Upper lobe of left lung (tissue), 4 donors: ENCODE measurements around the gene CALN1.

Experiments used
- POLR2A ChIP-seq, 4 donors: fragments of 450-650 bp; IDR thresholded peaks; one replicate each; pipeline ENCODE4 v1.5.1; 2016 to 2017; ENCODE audit warnings: antibody characterized with exemption in 4 of 4, mild to moderate bottlenecking in 2 of 4
- POLR2AphosphoS5 ChIP-seq, 2 donors: sonication (generic); formaldehyde crosslinking; IDR thresholded peaks; one replicate each; pipeline ENCODE4 v1.5.1; 2017; ENCODE audit warnings: antibody characterized with exemption in 2 of 2
- TF ChIP-seq, protein P1 (sequence below), 6 experiments: fragments of 450-650 bp in 4 of 6; fragments of 200-600 bp in 2 of 6; sonication (generic) in 2 of 6; IDR thresholded peaks; one replicate each; pipeline ENCODE4 v1.5.1; 2016 to 2019; ENCODE audit warnings: antibody characterized with exemption in 6 of 6

DNA sequence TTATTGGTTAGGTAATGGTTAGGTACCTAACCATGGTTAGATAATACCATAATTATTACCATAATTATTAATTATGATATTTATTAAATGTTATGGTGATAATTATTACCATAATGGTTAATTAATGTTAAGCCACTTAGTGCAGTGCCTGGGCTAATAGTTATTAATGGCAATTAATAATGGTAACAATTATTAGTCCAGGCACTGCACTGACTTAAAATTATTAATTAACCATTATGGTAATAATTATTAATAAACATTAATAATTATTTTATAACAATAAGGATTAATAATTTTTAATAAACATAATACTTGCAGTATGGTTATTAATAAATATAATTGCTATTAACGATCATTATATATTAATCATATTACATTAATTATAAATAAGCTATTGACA lies 604.0 kb downstream of the CALN1 start:
- TF ChIP-seq POLR2A (IDR thresholded peaks at IDR 0.05) = no peak
- TF ChIP-seq, protein P1, sequence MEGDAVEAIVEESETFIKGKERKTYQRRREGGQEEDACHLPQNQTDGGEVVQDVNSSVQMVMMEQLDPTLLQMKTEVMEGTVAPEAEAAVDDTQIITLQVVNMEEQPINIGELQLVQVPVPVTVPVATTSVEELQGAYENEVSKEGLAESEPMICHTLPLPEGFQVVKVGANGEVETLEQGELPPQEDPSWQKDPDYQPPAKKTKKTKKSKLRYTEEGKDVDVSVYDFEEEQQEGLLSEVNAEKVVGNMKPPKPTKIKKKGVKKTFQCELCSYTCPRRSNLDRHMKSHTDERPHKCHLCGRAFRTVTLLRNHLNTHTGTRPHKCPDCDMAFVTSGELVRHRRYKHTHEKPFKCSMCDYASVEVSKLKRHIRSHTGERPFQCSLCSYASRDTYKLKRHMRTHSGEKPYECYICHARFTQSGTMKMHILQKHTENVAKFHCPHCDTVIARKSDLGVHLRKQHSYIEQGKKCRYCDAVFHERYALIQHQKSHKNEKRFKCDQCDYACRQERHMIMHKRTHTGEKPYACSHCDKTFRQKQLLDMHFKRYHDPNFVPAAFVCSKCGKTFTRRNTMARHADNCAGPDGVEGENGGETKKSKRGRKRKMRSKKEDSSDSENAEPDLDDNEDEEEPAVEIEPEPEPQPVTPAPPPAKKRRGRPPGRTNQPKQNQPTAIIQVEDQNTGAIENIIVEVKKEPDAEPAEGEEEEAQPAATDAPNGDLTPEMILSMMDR (IDR thresholded peaks at IDR 0.05) = no peak
- no peak for TF ChIP-seq POLR2AphosphoS5 (IDR thresholded peaks at IDR 0.05)
